PC-3 (cell line): ENCODE data around the gene MAPK6. TPM values are rescaled to one million over a fixed set of nuclear protein-coding genes. Genes with fewer than 3 reads are reported as not detected.

ENCODE experiments used
- ATAC-seq: fragments of 200-7000 bp; cut with Tn5 transposase; 2 replicates; pipeline ENCODE4 v1.9.1; 2020; ENCODE audit warnings: mild to moderate bottlenecking, moderate library complexity
- BruUV-seq: library from RNA; stranded (reverse); fragments of 400-500 nt; replicated peaks from 2 replicates; lab custom pipeline; 2021; lab: Mats Ljungman, UMichigan
- CTCF ChIA-PET: fragments of 300-600 bp; sonication (Branson Sonifier 250); formaldehyde crosslinking; loops from one replicate; lab custom pipeline; 2022; ENCODE audit warnings: antibody characterized with exemption; lab: Charles Lee
- POLR2A ChIA-PET: fragments of 300-600 bp; sonication (Branson Sonifier 250); formaldehyde crosslinking; loops from one replicate; lab custom pipeline; 2022; ENCODE audit warnings: antibody characterized with exemption; ENCODE audit not compliant: unreplicated experiment; lab: Charles Lee
- DNase-seq: peaks from one replicate; pipeline ENCODE4 v3.0.0-alpha.2; 2015
- H2AFZ ChIP-seq: fragments of 300-600 bp; sonication (generic); 2 replicates; pipeline ENCODE4 v1.6.0; 2016; ENCODE audit warnings: antibody characterized with exemption, low read length
- H3F3A ChIP-seq: fragments of 300-600 bp; sonication (generic); one replicate; pipeline ENCODE4 v1.6.0; 2017; ENCODE audit warnings: antibody characterized with exemption, low read length, control low read depth, mild to moderate bottlenecking; ENCODE audit not compliant: unreplicated experiment
- H3K27ac ChIP-seq: fragments of 300-600 bp; sonication (generic); 2 replicates; pipeline ENCODE4 v1.5.1; 2016; ENCODE audit warnings: mild to moderate bottlenecking, low read length
- H3K27me3 ChIP-seq: fragments of 300-600 bp; sonication (generic); 2 replicates; pipeline ENCODE4 v1.6.1; 2016; ENCODE audit warnings: low read length, mixed read lengths
- H3K36me3 ChIP-seq: fragments of 300-600 bp; sonication (generic); 2 replicates; pipeline ENCODE4 v1.6.1; 2016; ENCODE audit warnings: low read depth, mixed run types, low read length, mixed read lengths
- H3K4me1 ChIP-seq: fragments of 300-600 bp; sonication (generic); 2 replicates; pipeline ENCODE4 v1.5.1; 2016; ENCODE audit warnings: low read length; ENCODE audit not compliant: insufficient read depth
- H3K4me2 ChIP-seq: fragments of 300-600 bp; sonication (generic); 2 replicates; pipeline ENCODE4 v1.6.0; 2016; ENCODE audit warnings: low read length
- H3K4me3 ChIP-seq: fragments of 300-600 bp; sonication (generic); 2 replicates; pipeline ENCODE4 v1.5.1; 2016; ENCODE audit warnings: mild to moderate bottlenecking, low read length, mixed read lengths
- H3K79me2 ChIP-seq: fragments of 300-600 bp; sonication (generic); 2 replicates; pipeline ENCODE4 v1.6.1; 2017; ENCODE audit warnings: low read length, mixed read lengths
- H3K9ac ChIP-seq: fragments of 300-600 bp; sonication (generic); 2 replicates; pipeline ENCODE4 v1.6.0; 2016; ENCODE audit warnings: mild to moderate bottlenecking, low read length
- H3K9me2 ChIP-seq: fragments of 300-600 bp; sonication (generic); replicated peaks from 2 replicates; pipeline ENCODE4 v1.6.1; 2016; ENCODE audit warnings: mixed run types, low read length, mixed read lengths
- H3K9me3 ChIP-seq: fragments of 300-600 bp; sonication (generic); 2 replicates; pipeline ENCODE4 v1.6.1; 2016; ENCODE audit warnings: low read length, mixed read lengths
- H4K20me1 ChIP-seq: fragments of 300-600 bp; sonication (generic); 2 replicates; pipeline ENCODE4 v1.6.1; 2016; ENCODE audit warnings: low read length, mixed read lengths
- EZH2 ChIP-seq: fragments of 300-600 bp; sonication (generic); IDR thresholded peaks from one replicate; pipeline ENCODE4 v1.6.1; 2017; ENCODE audit warnings: antibody characterized with exemption, mild to moderate bottlenecking, low read length; ENCODE audit not compliant: unreplicated experiment
- EZH2phosphoT487 ChIP-seq: fragments of 300-600 bp; sonication (generic); IDR thresholded peaks from 2 replicates; pipeline ENCODE4 v1.6.1; 2018; ENCODE audit warnings: mild to moderate bottlenecking, antibody characterized with exemption, low read length, borderline replicate concordance
- intact Hi-C: fragments of 100-400 bp; cut with micrococcal nuclease; formaldehyde crosslinking; loops from 2 replicates; pipeline ENCODE4 v1.9.0; 2023
- total RNA-seq: library from RNA; depleted of rRNA; stranded (reverse); fragments of >200 nt; gene quantifications from 2 replicates; pipeline ENCODE4 v1.2.3, GENCODE V29; 2014
- TF ChIP-seq, protein P1 (sequence below): fragments of 300-600 bp; sonication (generic); conservative IDR thresholded peaks from 2 replicates; pipeline ENCODE4 v1.5.1; 2017; ENCODE audit warnings: antibody characterized with exemption, low read depth, mild to moderate bottlenecking, low read length

MAPK6 gene
- total RNA-seq, 1 experiment from 2014 or later = 22.5 TPM

GRCh38 chr15:52010633-52011595, 8.1 kb upstream of the MAPK6 start:
- TF ChIP-seq, protein P1, sequence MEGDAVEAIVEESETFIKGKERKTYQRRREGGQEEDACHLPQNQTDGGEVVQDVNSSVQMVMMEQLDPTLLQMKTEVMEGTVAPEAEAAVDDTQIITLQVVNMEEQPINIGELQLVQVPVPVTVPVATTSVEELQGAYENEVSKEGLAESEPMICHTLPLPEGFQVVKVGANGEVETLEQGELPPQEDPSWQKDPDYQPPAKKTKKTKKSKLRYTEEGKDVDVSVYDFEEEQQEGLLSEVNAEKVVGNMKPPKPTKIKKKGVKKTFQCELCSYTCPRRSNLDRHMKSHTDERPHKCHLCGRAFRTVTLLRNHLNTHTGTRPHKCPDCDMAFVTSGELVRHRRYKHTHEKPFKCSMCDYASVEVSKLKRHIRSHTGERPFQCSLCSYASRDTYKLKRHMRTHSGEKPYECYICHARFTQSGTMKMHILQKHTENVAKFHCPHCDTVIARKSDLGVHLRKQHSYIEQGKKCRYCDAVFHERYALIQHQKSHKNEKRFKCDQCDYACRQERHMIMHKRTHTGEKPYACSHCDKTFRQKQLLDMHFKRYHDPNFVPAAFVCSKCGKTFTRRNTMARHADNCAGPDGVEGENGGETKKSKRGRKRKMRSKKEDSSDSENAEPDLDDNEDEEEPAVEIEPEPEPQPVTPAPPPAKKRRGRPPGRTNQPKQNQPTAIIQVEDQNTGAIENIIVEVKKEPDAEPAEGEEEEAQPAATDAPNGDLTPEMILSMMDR = no peak
- TF ChIP-seq EZH2 = no peak
- TF ChIP-seq EZH2phosphoT487 = no peak
- CTCF ChIA-PET = no interaction called here
- intact Hi-C loops = no loop called here
- H3K27ac ChIP-seq = peak overlapping the region; percentile 27
- peak overlapping the region; percentile 28 for H2AFZ ChIP-seq
- no peaks in the 10 kb centered on the region for H4K20me1 ChIP-seq
- no peaks in the 10 kb centered on the region for H3K9me2 ChIP-seq
- POLR2A ChIA-PET = no interaction called here
- BruUV-seq = no TSS peak
- H3K36me3 ChIP-seq = no peaks in the 10 kb centered on the region
- ATAC-seq (peak; percentile 75), DNase-seq (peak; percentile 89)
- H3K79me2 ChIP-seq = no peaks in the 10 kb centered on the region
- no peaks in the 10 kb centered on the region for H3F3A ChIP-seq
- peaks cover 49% of the 10 kb centered on the region for H3K4me1 ChIP-seq
- no peaks in the 10 kb centered on the region for H3K9me3 ChIP-seq
- no peak overlapping the region for H3K9ac ChIP-seq
- H3K4me2 ChIP-seq = peak overlapping the region; percentile 52
- H3K4me3 ChIP-seq = no peak overlapping the region
- no peaks in the 10 kb centered on the region for H3K27me3 ChIP-seq

DNA sequence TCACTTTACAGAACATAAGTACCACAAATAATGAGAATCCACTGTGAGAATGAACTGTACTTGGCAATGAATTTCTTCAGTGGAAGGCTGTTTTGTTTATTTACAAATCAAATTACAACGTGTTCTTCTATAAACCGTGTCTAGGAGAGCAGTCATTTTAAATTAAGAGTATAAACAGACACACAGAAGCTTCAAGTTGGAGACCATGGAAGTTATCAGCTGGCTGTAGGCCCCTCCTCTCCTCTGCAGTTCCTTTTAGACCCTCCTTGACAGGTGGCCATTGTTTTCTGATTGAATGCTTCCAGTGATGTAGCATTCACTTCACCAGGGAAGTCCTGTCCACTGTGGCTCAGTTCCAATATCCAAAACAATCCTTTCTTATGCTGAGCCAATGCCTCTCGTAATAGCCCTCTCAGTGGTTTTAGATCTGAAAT, 7.3 kb upstream of the MAPK6 start:
- CTCF ChIA-PET = no interaction called here
- no peaks in the 10 kb centered on the region for H3F3A ChIP-seq
- no peaks in the 10 kb centered on the region for H3K27me3 ChIP-seq
- peaks cover 41% of the 10 kb centered on the region for H3K4me1 ChIP-seq
- no peaks in the 10 kb centered on the region for H4K20me1 ChIP-seq
- no peak for ATAC-seq
- H3K27ac ChIP-seq = no peak overlapping the region
- BruUV-seq = no TSS peak
- no peaks in the 10 kb centered on the region for H3K9me2 ChIP-seq
- intact Hi-C loops = no loop called here
- TF ChIP-seq EZH2phosphoT487 (no peak), EZH2 (no peak)
- TF ChIP-seq, protein P1 = no peak
- H3K4me3 ChIP-seq = no peak overlapping the region
- no peaks in the 10 kb centered on the region for H3K79me2 ChIP-seq
- no peak overlapping the region for H3K9ac ChIP-seq
- POLR2A ChIA-PET = no interaction called here
- no peaks in the 10 kb centered on the region for H3K36me3 ChIP-seq
- no peak overlapping the region; the same call in 1 of the 2 replicates for H3K4me2 ChIP-seq
- no peak for DNase-seq
- H3K9me3 ChIP-seq = no peaks in the 10 kb centered on the region
- no peak overlapping the region for H2AFZ ChIP-seq

DNA sequence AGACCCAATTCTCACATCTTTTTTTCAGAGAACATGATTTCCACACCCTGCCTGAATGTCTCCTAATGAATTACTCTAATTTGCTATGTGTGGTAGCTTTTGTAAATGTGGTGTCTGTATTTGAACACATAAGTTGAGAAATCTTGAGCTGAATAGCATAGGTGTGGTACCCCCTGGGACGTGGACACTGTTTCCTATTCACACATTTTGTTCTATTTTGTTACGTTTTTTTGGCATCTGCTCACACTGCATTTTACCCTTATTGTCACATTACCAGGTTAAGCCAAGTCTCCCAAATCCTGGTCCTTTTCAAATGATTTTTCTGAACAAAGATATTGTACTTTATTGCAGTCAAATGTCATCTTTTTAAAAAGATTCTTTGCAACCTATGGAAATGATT, 6.8 kb upstream of the MAPK6 start:
- no peaks in the 10 kb centered on the region for H3K9me2 ChIP-seq
- no peaks in the 10 kb centered on the region for H3K79me2 ChIP-seq
- no peak for DNase-seq
- ChIA-PET POLR2A (no interaction called here), CTCF (no interaction called here)
- H3K27ac ChIP-seq = no peak overlapping the region
- no peaks in the 10 kb centered on the region for H3K9me3 ChIP-seq
- no peak for ATAC-seq
- H3K36me3 ChIP-seq = no peaks in the 10 kb centered on the region
- BruUV-seq = no TSS peak
- H2AFZ ChIP-seq = no peak overlapping the region
- no peaks in the 10 kb centered on the region for H4K20me1 ChIP-seq
- intact Hi-C loops = no loop called here
- H3K4me1 ChIP-seq = peaks cover 37% of the 10 kb centered on the region
- H3K4me3 ChIP-seq = no peak overlapping the region
- no peak overlapping the region for H3K4me2 ChIP-seq
- no peaks in the 10 kb centered on the region for H3F3A ChIP-seq
- TF ChIP-seq EZH2 = no peak
- TF ChIP-seq, protein P1 = no peak
- TF ChIP-seq EZH2phosphoT487 = no peak
- no peaks in the 10 kb centered on the region for H3K27me3 ChIP-seq
- no peak overlapping the region for H3K9ac ChIP-seq
